ENCODE measurements around the gene ATP6V1A. TPM values are rescaled to one million over a fixed set of nuclear protein-coding genes. Genes with fewer than 3 reads are reported as not detected.

Gene ATP6V1A
- total RNA-seq (39.6 TPM), polyA plus RNA-seq (30.0 TPM)
- long read RNA-seq, donor 1: 0 reads
- long read RNA-seq, donor 2, full-length matches to known transcripts: 18 of 18 reads
- long read RNA-seq, donor 2, partial matches to known transcripts: 0 of 18 reads
- long read RNA-seq, donor 2, other reads (novel, unspliced or antisense): 0 of 18 reads
- long read RNA-seq, donor 3, full-length matches to known transcripts: 4 of 4 reads
- long read RNA-seq, donor 3, partial matches to known transcripts: 0 of 4 reads
- long read RNA-seq, donor 3, other reads (novel, unspliced or antisense): 0 of 4 reads
- long read RNA-seq, donor 4, full-length matches to known transcripts: 4 of 4 reads
- long read RNA-seq, donor 4, partial matches to known transcripts: 0 of 4 reads
- long read RNA-seq, donor 4, other reads (novel, unspliced or antisense): 0 of 4 reads
- long read RNA-seq, donor 5, full-length matches to known transcripts: 15 of 15 reads
- long read RNA-seq, donor 5, partial matches to known transcripts: 0 of 15 reads
- long read RNA-seq, donor 5, other reads (novel, unspliced or antisense): 0 of 15 reads
- long read RNA-seq, donor 6, full-length matches to known transcripts: 3 of 3 reads
- long read RNA-seq, donor 6, partial matches to known transcripts: 0 of 3 reads
- long read RNA-seq, donor 6, other reads (novel, unspliced or antisense): 0 of 3 reads
- long read RNA-seq, donor 7, full-length matches to known transcripts: 12 of 12 reads
- long read RNA-seq, donor 7, partial matches to known transcripts: 0 of 12 reads
- long read RNA-seq, donor 7, other reads (novel, unspliced or antisense): 0 of 12 reads
- long read RNA-seq, donor 8, full-length matches to known transcripts: 4 of 4 reads
- long read RNA-seq, donor 8, partial matches to known transcripts: 0 of 4 reads
- long read RNA-seq, donor 8, other reads (novel, unspliced or antisense): 0 of 4 reads
- long read RNA-seq, donor 9, full-length matches to known transcripts: 4 of 4 reads
- long read RNA-seq, donor 9, partial matches to known transcripts: 0 of 4 reads
- long read RNA-seq, donor 9, other reads (novel, unspliced or antisense): 0 of 4 reads
- long read RNA-seq, donor 10, full-length matches to known transcripts: 8 of 8 reads
- long read RNA-seq, donor 10, partial matches to known transcripts: 0 of 8 reads
- long read RNA-seq, donor 10, other reads (novel, unspliced or antisense): 0 of 8 reads

- WGBS: under 1% methylated on average over 34 of the region's 34 CpGs
- Histone ChIP-seq H3K4me1 (ENCODE audit: control insufficient read depth in 2 of 2, insufficient read depth in 2 of 2, low read length in 2 of 2) (peaks cover 9 to 13% of the 10 kb centered on the region in 2 donors), H3K36me3 (ENCODE audit: control insufficient read depth in 2 of 2, insufficient read depth in 2 of 2, low read length in 1 of 2) (no peaks in the 10 kb centered on the region), H3K27me3 (ENCODE audit: control insufficient read depth in 2 of 2, insufficient read depth in 1 of 2, low read length in 1 of 2) (no peaks in the 10 kb centered on the region), H3K9me3 (ENCODE audit: control insufficient read depth in 2 of 2, insufficient read depth in 1 of 2, low read length in 1 of 2) (no peaks in the 10 kb centered on the region), H3K4me3 (ENCODE audit: low read length in 2 of 2) (peak within 1 kb of the TSS; percentile 70 to 77), H3K27ac (ENCODE audit: low read depth in 1 of 2, low read length in 1 of 2) (peak within 1 kb of the TSS; percentile 99 to 100)
- DNase-seq (ENCODE audit: low read depth in 6 of 9, low spot score in 9 of 9): peak; percentile 79 to 96 (median 86)
Observed at GRCh38 chr3:113746548-113747282, at the start of gene ATP6V1A. Gene ATP6V1A, plus strand, starts transcription at chr3:113747035. Its CDS starts 31,719 bp downstream, at chr3:113778754.

GRCh38 chr3:113697500-113698090, 49.2 kb upstream of the ATP6V1A start:
- Histone ChIP-seq H3K27me3 (ENCODE audit: control insufficient read depth in 2 of 2, insufficient read depth in 1 of 2, low read length in 1 of 2) (no peaks in the 10 kb centered on the region), H3K36me3 (ENCODE audit: control insufficient read depth in 2 of 2, insufficient read depth in 2 of 2, low read length in 1 of 2) (peaks cover 0 to 2% of the 10 kb centered on the region in 2 donors), H3K4me3 (ENCODE audit: low read length in 2 of 2) (peak overlapping the region; percentile 71 to 97), H3K4me1 (ENCODE audit: control insufficient read depth in 2 of 2, insufficient read depth in 2 of 2, low read length in 2 of 2) (peaks cover 4 to 11% of the 10 kb centered on the region in 2 donors), H3K27ac (ENCODE audit: low read depth in 1 of 2, low read length in 1 of 2) (peak overlapping the region; percentile 89 to 95), H3K9me3 (ENCODE audit: control insufficient read depth in 2 of 2, insufficient read depth in 1 of 2, low read length in 1 of 2) (no peaks in the 10 kb centered on the region)
- WGBS: 16% methylated on average over 10 of the region's 10 CpGs
- DNase-seq (ENCODE audit: low read depth in 6 of 9, low spot score in 9 of 9): peak in 4 of 9 donors; percentile 8 to 31 (median 26)

GRCh38 chr3:113698213-113698742, 48.6 kb upstream of the ATP6V1A start:
- no peak for DNase-seq (ENCODE audit: low read depth in 6 of 9, low spot score in 9 of 9)
- WGBS: 93% methylated on average over 6 of the region's 6 CpGs
- H3K4me3 ChIP-seq (ENCODE audit: low read length in 2 of 2): no peak overlapping the region
- H3K27me3 ChIP-seq (ENCODE audit: control insufficient read depth in 2 of 2, insufficient read depth in 1 of 2, low read length in 1 of 2): no peaks in the 10 kb centered on the region
- peaks cover 0 to 2% of the 10 kb centered on the region in 2 donors for H3K36me3 ChIP-seq (ENCODE audit: control insufficient read depth in 2 of 2, insufficient read depth in 2 of 2, low read length in 1 of 2)
- H3K27ac ChIP-seq (ENCODE audit: low read depth in 1 of 2, low read length in 1 of 2): no peak overlapping the region
- no peaks in the 10 kb centered on the region for H3K9me3 ChIP-seq (ENCODE audit: control insufficient read depth in 2 of 2, insufficient read depth in 1 of 2, low read length in 1 of 2)
- H3K4me1 ChIP-seq (ENCODE audit: control insufficient read depth in 2 of 2, insufficient read depth in 2 of 2, low read length in 2 of 2): peaks cover 4 to 11% of the 10 kb centered on the region in 2 donors

GRCh38 chr3:113698956-113699355, 47.9 kb upstream of the ATP6V1A start:
- no peaks in the 10 kb centered on the region for H3K27me3 ChIP-seq (ENCODE audit: control insufficient read depth in 2 of 2, insufficient read depth in 1 of 2, low read length in 1 of 2)
- no peak overlapping the region for H3K27ac ChIP-seq (ENCODE audit: low read depth in 1 of 2, low read length in 1 of 2)
- H3K36me3 ChIP-seq (ENCODE audit: control insufficient read depth in 2 of 2, insufficient read depth in 2 of 2, low read length in 1 of 2): no peaks in the 10 kb centered on the region
- whole genome bisulfite sequencing: 38% methylated on average over 24 of the region's 24 CpGs
- H3K4me1 ChIP-seq (ENCODE audit: control insufficient read depth in 2 of 2, insufficient read depth in 2 of 2, low read length in 2 of 2): peaks cover 4 to 11% of the 10 kb centered on the region in 2 donors
- H3K4me3 ChIP-seq (ENCODE audit: low read length in 2 of 2): peak overlapping the region in 1 of 2 donors; percentile 30
- H3K9me3 ChIP-seq (ENCODE audit: control insufficient read depth in 2 of 2, insufficient read depth in 1 of 2, low read length in 1 of 2): no peaks in the 10 kb centered on the region
- peak in 1 of 9 donors; percentile 6 for DNase-seq (ENCODE audit: low read depth in 6 of 9, low spot score in 9 of 9)

GRCh38 chr3:113707835-113708234, 39.0 kb upstream of the ATP6V1A start:
- DNase-seq (ENCODE audit: low read depth in 6 of 9, low spot score in 9 of 9): no peak
- Histone ChIP-seq H3K9me3 (ENCODE audit: control insufficient read depth in 2 of 2, insufficient read depth in 1 of 2, low read length in 1 of 2) (no peaks in the 10 kb centered on the region), H3K27ac (ENCODE audit: low read depth in 1 of 2, low read length in 1 of 2) (no peak overlapping the region), H3K4me3 (ENCODE audit: low read length in 2 of 2) (no peak overlapping the region), H3K36me3 (ENCODE audit: control insufficient read depth in 2 of 2, insufficient read depth in 2 of 2, low read length in 1 of 2) (no peaks in the 10 kb centered on the region), H3K4me1 (ENCODE audit: control insufficient read depth in 2 of 2, insufficient read depth in 2 of 2, low read length in 2 of 2) (no peaks in the 10 kb centered on the region), H3K27me3 (ENCODE audit: control insufficient read depth in 2 of 2, insufficient read depth in 1 of 2, low read length in 1 of 2) (no peaks in the 10 kb centered on the region)
- WGBS: 98% methylated on average over 4 of the region's 4 CpGs

GRCh38 chr3:113712129-113712528, 34.7 kb upstream of the ATP6V1A start:
- no peaks in the 10 kb centered on the region for H3K9me3 ChIP-seq (ENCODE audit: control insufficient read depth in 2 of 2, insufficient read depth in 1 of 2, low read length in 1 of 2)
- no peaks in the 10 kb centered on the region for H3K4me1 ChIP-seq (ENCODE audit: control insufficient read depth in 2 of 2, insufficient read depth in 2 of 2, low read length in 2 of 2)
- DNase-seq (ENCODE audit: low read depth in 6 of 9, low spot score in 9 of 9): no peak
- no peak overlapping the region for H3K4me3 ChIP-seq (ENCODE audit: low read length in 2 of 2)
- no peaks in the 10 kb centered on the region for H3K36me3 ChIP-seq (ENCODE audit: control insufficient read depth in 2 of 2, insufficient read depth in 2 of 2, low read length in 1 of 2)
- no peak overlapping the region for H3K27ac ChIP-seq (ENCODE audit: low read depth in 1 of 2, low read length in 1 of 2)
- no peaks in the 10 kb centered on the region for H3K27me3 ChIP-seq (ENCODE audit: control insufficient read depth in 2 of 2, insufficient read depth in 1 of 2, low read length in 1 of 2)
- WGBS: 59% methylated on average over 3 of the region's 3 CpGs

- WGBS: 94% methylated on average over 1 of the region's 1 CpG
- Histone ChIP-seq H3K27ac (ENCODE audit: low read depth in 1 of 2, low read length in 1 of 2) (no peak overlapping the region), H3K36me3 (ENCODE audit: control insufficient read depth in 2 of 2, insufficient read depth in 2 of 2, low read length in 1 of 2) (peaks cover 0 to 3% of the 10 kb centered on the region in 2 donors), H3K9me3 (ENCODE audit: control insufficient read depth in 2 of 2, insufficient read depth in 1 of 2, low read length in 1 of 2) (no peaks in the 10 kb centered on the region), H3K27me3 (ENCODE audit: control insufficient read depth in 2 of 2, insufficient read depth in 1 of 2, low read length in 1 of 2) (no peaks in the 10 kb centered on the region), H3K4me3 (ENCODE audit: low read length in 2 of 2) (no peak overlapping the region), H3K4me1 (ENCODE audit: control insufficient read depth in 2 of 2, insufficient read depth in 2 of 2, low read length in 2 of 2) (no peaks in the 10 kb centered on the region)
- DNase-seq (ENCODE audit: low read depth in 6 of 9, low spot score in 9 of 9): no peak
Observed at GRCh38 chr3:113714702-113715101, 32.1 kb upstream of the ATP6V1A start.

GRCh38 chr3:113717308-113717707, 29.5 kb upstream of the ATP6V1A start:
- Histone ChIP-seq H3K4me3 (ENCODE audit: low read length in 2 of 2) (no peak overlapping the region), H3K27ac (ENCODE audit: low read depth in 1 of 2, low read length in 1 of 2) (no peak overlapping the region), H3K9me3 (ENCODE audit: control insufficient read depth in 2 of 2, insufficient read depth in 1 of 2, low read length in 1 of 2) (no peaks in the 10 kb centered on the region), H3K27me3 (ENCODE audit: control insufficient read depth in 2 of 2, insufficient read depth in 1 of 2, low read length in 1 of 2) (no peaks in the 10 kb centered on the region), H3K4me1 (ENCODE audit: control insufficient read depth in 2 of 2, insufficient read depth in 2 of 2, low read length in 2 of 2) (no peaks in the 10 kb centered on the region), H3K36me3 (ENCODE audit: control insufficient read depth in 2 of 2, insufficient read depth in 2 of 2, low read length in 1 of 2) (peaks cover 0 to 23% of the 10 kb centered on the region in 2 donors)
- 97% methylated on average over 3 of the region's 3 CpGs for WGBS
- no peak for DNase-seq (ENCODE audit: low read depth in 6 of 9, low spot score in 9 of 9)
